ENCODE measurements around the gene PTOV1.

DNA sequence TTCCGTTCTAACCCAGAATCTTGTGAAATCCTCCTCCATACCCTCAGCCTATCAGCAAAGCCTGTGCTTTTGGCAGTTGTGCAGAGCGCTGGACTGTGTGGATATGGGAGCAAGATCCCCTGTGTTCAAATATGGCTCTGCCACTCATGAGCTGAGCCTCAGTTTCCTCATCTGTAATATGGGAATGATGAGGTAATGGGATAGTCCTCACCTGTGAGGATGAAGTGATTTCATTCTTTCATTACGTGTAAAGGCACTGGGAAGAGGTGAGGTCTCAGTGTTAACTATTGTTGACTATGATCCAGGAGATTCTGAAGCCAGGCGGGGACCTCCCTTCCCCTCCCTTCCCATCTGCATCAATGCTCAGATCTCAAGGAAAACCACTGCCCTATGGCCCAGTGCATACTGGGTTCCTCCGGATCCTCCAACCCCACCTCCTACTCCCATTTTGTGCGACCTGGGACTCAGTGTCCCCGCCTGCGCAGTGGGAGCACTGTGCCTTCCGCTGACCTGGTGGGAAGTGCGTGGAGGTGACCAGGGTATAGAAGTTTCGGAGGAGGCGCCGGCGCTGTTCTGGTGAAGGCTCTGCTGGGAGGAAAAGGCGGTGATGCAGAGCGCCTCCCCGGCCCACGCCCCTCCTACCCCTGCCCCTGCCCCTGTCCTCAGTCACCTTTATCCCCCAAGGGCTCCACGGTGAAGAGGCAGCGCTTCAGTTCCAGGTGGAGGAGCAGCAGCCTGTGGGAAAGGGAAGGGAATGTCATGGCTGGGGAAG, 42.9 kb upstream of the PTOV1 start:
- TF ChIP-seq, protein P1, sequence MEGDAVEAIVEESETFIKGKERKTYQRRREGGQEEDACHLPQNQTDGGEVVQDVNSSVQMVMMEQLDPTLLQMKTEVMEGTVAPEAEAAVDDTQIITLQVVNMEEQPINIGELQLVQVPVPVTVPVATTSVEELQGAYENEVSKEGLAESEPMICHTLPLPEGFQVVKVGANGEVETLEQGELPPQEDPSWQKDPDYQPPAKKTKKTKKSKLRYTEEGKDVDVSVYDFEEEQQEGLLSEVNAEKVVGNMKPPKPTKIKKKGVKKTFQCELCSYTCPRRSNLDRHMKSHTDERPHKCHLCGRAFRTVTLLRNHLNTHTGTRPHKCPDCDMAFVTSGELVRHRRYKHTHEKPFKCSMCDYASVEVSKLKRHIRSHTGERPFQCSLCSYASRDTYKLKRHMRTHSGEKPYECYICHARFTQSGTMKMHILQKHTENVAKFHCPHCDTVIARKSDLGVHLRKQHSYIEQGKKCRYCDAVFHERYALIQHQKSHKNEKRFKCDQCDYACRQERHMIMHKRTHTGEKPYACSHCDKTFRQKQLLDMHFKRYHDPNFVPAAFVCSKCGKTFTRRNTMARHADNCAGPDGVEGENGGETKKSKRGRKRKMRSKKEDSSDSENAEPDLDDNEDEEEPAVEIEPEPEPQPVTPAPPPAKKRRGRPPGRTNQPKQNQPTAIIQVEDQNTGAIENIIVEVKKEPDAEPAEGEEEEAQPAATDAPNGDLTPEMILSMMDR (IDR thresholded peaks at IDR 0.05): no peak
- TF ChIP-seq POLR2A (IDR thresholded peaks at IDR 0.05): no peak
- no peak for TF ChIP-seq POLR2AphosphoS5 (IDR thresholded peaks at IDR 0.05)

All from gastroesophageal sphincter (tissue), 3 donors.